H1 (cell line): ENCODE data around the gene XPO5. TPM values are rescaled to one million over a fixed set of nuclear protein-coding genes. Genes with fewer than 3 reads are reported as not detected.

Source experiments
- CTCF ChIA-PET: fragments of 300-600 bp; sonication (Branson Sonifier 250); formaldehyde crosslinking; loops from one replicate; lab custom pipeline; 2021; ENCODE audit not compliant: partially characterized antibody; lab: Charles Lee
- POLR2A ChIA-PET: fragments of 300-600 bp; sonication (Branson Sonifier 250); formaldehyde crosslinking; loops from one replicate; lab custom pipeline; 2021; ENCODE audit warnings: inconsistent platforms; ENCODE audit not compliant: partially characterized antibody; lab: Charles Lee
- DNase-seq, 2 experiments: peaks; one replicate each; pipeline versions ENCODE4 v3.0.0 to v3.0.0-alpha.2; 2010 to 2022; ENCODE audit warnings: low spot score in 2 of 2, low read depth in 1 of 2, mixed read lengths in 1 of 2
- FAIRE-seq: peaks from 2 replicates; lab custom pipeline; 2011; peaks lifted over from hg19 to GRCh38; lab: Jason Lieb, UNC
- H2AFZ ChIP-seq: 2 replicates; pipeline ENCODE4 v1.8.1; 2012; ENCODE audit warnings: low read length, inconsistent platforms
- H2AK5ac ChIP-seq: 2 replicates; pipeline ENCODE4 v1.6.1; 2013; ENCODE audit warnings: low read depth, low read length
- H2BK120ac ChIP-seq: replicated peaks from 2 replicates; pipeline ENCODE3; 2013; ENCODE audit warnings: low read depth, low read length, inconsistent platforms
- H2BK12ac ChIP-seq: 2 replicates; pipeline ENCODE4 v1.6.1; 2013; ENCODE audit warnings: low read depth, low read length
- H2BK15ac ChIP-seq: 2 replicates; pipeline ENCODE4 v1.6.1; 2013; ENCODE audit warnings: low read length
- H2BK20ac ChIP-seq: 2 replicates; pipeline ENCODE4 v1.6.1; 2013; ENCODE audit warnings: low read length
- H2BK5ac ChIP-seq: 2 replicates; pipeline ENCODE4 v1.6.1; 2013; ENCODE audit warnings: low read depth, low read length
- H3K14ac ChIP-seq: 2 replicates; pipeline ENCODE4 v1.6.1; 2013; ENCODE audit warnings: inconsistent platforms; ENCODE audit not compliant: insufficient read length
- H3K18ac ChIP-seq: 2 replicates; pipeline ENCODE4 v1.6.1; 2013; ENCODE audit warnings: low read length; ENCODE audit errors: extremely low read depth
- H3K23ac ChIP-seq: 2 replicates; pipeline ENCODE4 v1.6.1; 2013; ENCODE audit warnings: inconsistent platforms; ENCODE audit not compliant: insufficient read length
- H3K23me2 ChIP-seq: 2 replicates; pipeline ENCODE4 v1.6.1; 2013; ENCODE audit warnings: low read depth, low read length
- H3K27ac ChIP-seq: 2 replicates; pipeline ENCODE4 v1.6.1; 2011; ENCODE audit warnings: low read depth, low read length, inconsistent platforms
- H3K27me3 ChIP-seq, 4 experiments: replicated peaks in 1 of 4; 1 replicate in 1 of 4; 2 replicates in 3 of 4; pipeline versions ENCODE4 v1.6.1 to v1.8.1; 2011 to 2013; ENCODE audit warnings: low read length in 3 of 4, mild to moderate bottlenecking in 3 of 4, inconsistent platforms in 2 of 4, mixed read lengths in 2 of 4, moderate library complexity in 1 of 4; ENCODE audit not compliant: control insufficient read depth in 3 of 4, insufficient read depth in 3 of 4; ENCODE audit errors: extremely low read depth in 1 of 4
- H3K36me3 ChIP-seq, 4 experiments: 2 replicates each; pipeline versions ENCODE4 v1.6.1 to v1.8.1; 2011 to 2013; ENCODE audit warnings: mild to moderate bottlenecking in 4 of 4, low read length in 3 of 4, moderate library complexity in 2 of 4, control low read depth in 1 of 4, inconsistent platforms in 1 of 4; ENCODE audit not compliant: insufficient read depth in 4 of 4, control insufficient read depth in 2 of 4
- H3K4ac ChIP-seq: replicated peaks from 2 replicates; pipeline ENCODE3; 2013; ENCODE audit warnings: low read length, low read depth, mixed read lengths, inconsistent platforms; ENCODE audit not compliant: insufficient read length
- H3K4me1 ChIP-seq, 4 experiments: replicated peaks in 1 of 4; 1 replicate in 1 of 4; 2 replicates in 3 of 4; pipeline versions ENCODE4 v1.6.1 to v1.8.1; 2011 to 2013; ENCODE audit warnings: low read length in 3 of 4, inconsistent platforms in 2 of 4, mixed read lengths in 1 of 4; ENCODE audit not compliant: insufficient read depth in 4 of 4, control insufficient read depth in 3 of 4
- H3K4me2 ChIP-seq, 2 experiments: 2 replicates each; pipeline versions ENCODE4 v1.6.1 to v1.8.1; 2011 to 2013; ENCODE audit warnings: low read depth in 2 of 2, low read length in 2 of 2, control low read depth in 1 of 2, inconsistent platforms in 1 of 2, mild to moderate bottlenecking in 1 of 2; ENCODE audit not compliant: insufficient read depth in 1 of 2
- H3K4me3 ChIP-seq, 4 experiments: fragments of 200-600, 300-600 bp in 1 of 4; sonication (generic), shearing (Covaris generic), sonication (Bioruptor Twin) in 1 of 4; 2 replicates each; pipeline versions ENCODE4 v1.5.1 to v1.8.1; 2011 to 2016; ENCODE audit warnings: low read length in 4 of 4, low read depth in 3 of 4, control low read depth in 2 of 4, inconsistent platforms in 2 of 4, mild to moderate bottlenecking in 2 of 4, mixed read lengths in 1 of 4, moderate library complexity in 1 of 4; ENCODE audit not compliant: insufficient read depth in 2 of 4; ENCODE audit errors: extremely low read depth in 1 of 4
- H3K56ac ChIP-seq: replicated peaks from 2 replicates; pipeline ENCODE3; 2013; ENCODE audit warnings: low read depth, mild to moderate bottlenecking, mixed read lengths, low read length, inconsistent platforms; ENCODE audit not compliant: insufficient read length
- H3K79me1 ChIP-seq: 2 replicates; pipeline ENCODE4 v1.6.1; 2013; ENCODE audit warnings: low read depth, low read length, control low read depth
- H3K79me2 ChIP-seq, 2 experiments: 2 replicates each; pipeline versions ENCODE4 v1.6.1 to v1.8.1; 2012 to 2013; ENCODE audit warnings: low read length in 2 of 2, mild to moderate bottlenecking in 2 of 2, inconsistent platforms in 1 of 2; ENCODE audit not compliant: insufficient read depth in 2 of 2, control insufficient read depth in 1 of 2
- H3K9ac ChIP-seq, 4 experiments: replicated peaks in 1 of 4; 1 replicate in 1 of 4; 2 replicates in 3 of 4; pipeline versions ENCODE4 v1.6.1 to v1.8.1; 2011 to 2013; ENCODE audit warnings: low read depth in 3 of 4, low read length in 3 of 4, control low read depth in 2 of 4, mild to moderate bottlenecking in 2 of 4, moderate library complexity in 2 of 4, inconsistent platforms in 1 of 4; ENCODE audit errors: extremely low read depth in 1 of 4
- H3K9me3 ChIP-seq, 2 experiments: 2 replicates each; pipeline versions ENCODE4 v1.6.1 to v1.8.1; 2012 to 2013; ENCODE audit warnings: mild to moderate bottlenecking in 2 of 2, moderate library complexity in 2 of 2, control low read depth in 1 of 2, inconsistent platforms in 1 of 2, low read depth in 1 of 2, low read length in 1 of 2, mixed read lengths in 1 of 2; ENCODE audit not compliant: insufficient read depth in 2 of 2
- H4K20me1 ChIP-seq, 2 experiments: replicated peaks in 1 of 2; 2 replicates each; pipeline versions ENCODE3 to v1.8.1; 2011 to 2013; ENCODE audit warnings: inconsistent platforms in 2 of 2, low read length in 2 of 2, mild to moderate bottlenecking in 1 of 2; ENCODE audit not compliant: insufficient read depth in 2 of 2, control insufficient read depth in 1 of 2
- H4K5ac ChIP-seq: 2 replicates; pipeline ENCODE4 v1.6.1; 2013; ENCODE audit warnings: low read length, low read depth, mixed read lengths, inconsistent platforms; ENCODE audit not compliant: insufficient read length
- H4K8ac ChIP-seq: 2 replicates; pipeline ENCODE4 v1.8.0; 2013; ENCODE audit warnings: mild to moderate bottlenecking, moderate library complexity, low read length, inconsistent platforms; ENCODE audit not compliant: insufficient read depth; ENCODE audit errors: extremely low read depth
- H4K91ac ChIP-seq: replicated peaks from 2 replicates; pipeline ENCODE3; 2013; ENCODE audit warnings: low read length, mixed read lengths, inconsistent platforms; ENCODE audit not compliant: insufficient read length
- BACH1 ChIP-seq: IDR thresholded peaks from 2 replicates; pipeline ENCODE4 v1.6.1; 2012; ENCODE audit warnings: low read length, improper control_type of control experiment
- EGR1 ChIP-seq: IDR thresholded peaks from 2 replicates; pipeline ENCODE4 v1.6.1; 2011; ENCODE audit warnings: low read depth, low read length, borderline replicate concordance
- GABPA ChIP-seq: IDR thresholded peaks from 2 replicates; pipeline ENCODE4 v1.6.1; 2011; ENCODE audit warnings: mild to moderate bottlenecking, low read length, moderate library complexity, borderline replicate concordance; ENCODE audit not compliant: insufficient read depth
- JUND ChIP-seq: IDR thresholded peaks from 2 replicates; pipeline ENCODE4 v1.6.1; 2011; ENCODE audit warnings: mild to moderate bottlenecking, improper control_type of control experiment, low read length
- RAD21 ChIP-seq, 2 experiments: IDR thresholded peaks in 1 of 2; conservative IDR thresholded peaks in 1 of 2; 2 replicates each; pipeline ENCODE4 v1.6.1; 2011; ENCODE audit warnings: low read depth in 2 of 2, low read length in 2 of 2, improper control_type of control experiment in 1 of 2, inconsistent platforms in 1 of 2, mild to moderate bottlenecking in 1 of 2, moderate library complexity in 1 of 2
- TEAD4 ChIP-seq: IDR thresholded peaks from 2 replicates; pipeline ENCODE4 v1.6.1; 2012; ENCODE audit warnings: low read depth, low read length, inconsistent platforms, mixed read lengths
- WGBS, 2 experiments: shearing (Covaris generic) in 1 of 2; methylation state at CpG; one replicate each; pipeline versions ENCODE4 v1.1.6 to v1.1.7; 2013 to 2015; ENCODE audit warnings: low lambda C conversion rate in 2 of 2, mixed read lengths in 2 of 2, inconsistent platforms in 1 of 2, low coverage in 1 of 2, missing lambda C conversion rate in 1 of 2; ENCODE audit not compliant: insufficient replicate concordance in 2 of 2, insufficient coverage in 1 of 2, insufficient read length in 1 of 2; ENCODE audit errors: extremely low coverage in 1 of 2, missing lambda C conversion rate in 1 of 2; 5-methylcytosine and 5-hydroxymethylcytosine counted together
- polyA plus RNA-seq, 7 experiments: library from polyadenylated mRNA; depleted of rRNA in 3 of 7; stranded (reverse) in 5 of 7; unstranded in 2 of 7; fragments of >200 nt in 5 of 7; fragments of 200-250 nt in 2 of 7; gene quantifications; 1 replicate in 5 of 7; 2 replicates in 1 of 7; 4 replicates in 1 of 7; pipeline versions ENCODE4 v1.2.1 to v1.2.3, GENCODE V29; 2011 to 2013; ENCODE audit warnings: missing spikeins in 2 of 7, mixed read lengths in 2 of 7
- total RNA-seq: library from RNA; stranded (reverse); fragmentation: NEBNext Ultra II Directional; extraction: Animal tissue kit (Norgen Biotek cat#: 25700); gene quantifications from 2 replicates; pipeline ENCODE4 v1.2.1, GENCODE V29; 2021
- TF ChIP-seq, protein P1 (sequence below): IDR thresholded peaks from 2 replicates; pipeline ENCODE4 v1.6.1; 2012; ENCODE audit warnings: inconsistent platforms

The XPO5 gene
- total and polyA plus RNA-seq, 2 of the 8 experiments (the other 6 are each of a cell fraction or from before 2014, with no cell fraction given) = 80.6 to 95.7 TPM

DNA sequence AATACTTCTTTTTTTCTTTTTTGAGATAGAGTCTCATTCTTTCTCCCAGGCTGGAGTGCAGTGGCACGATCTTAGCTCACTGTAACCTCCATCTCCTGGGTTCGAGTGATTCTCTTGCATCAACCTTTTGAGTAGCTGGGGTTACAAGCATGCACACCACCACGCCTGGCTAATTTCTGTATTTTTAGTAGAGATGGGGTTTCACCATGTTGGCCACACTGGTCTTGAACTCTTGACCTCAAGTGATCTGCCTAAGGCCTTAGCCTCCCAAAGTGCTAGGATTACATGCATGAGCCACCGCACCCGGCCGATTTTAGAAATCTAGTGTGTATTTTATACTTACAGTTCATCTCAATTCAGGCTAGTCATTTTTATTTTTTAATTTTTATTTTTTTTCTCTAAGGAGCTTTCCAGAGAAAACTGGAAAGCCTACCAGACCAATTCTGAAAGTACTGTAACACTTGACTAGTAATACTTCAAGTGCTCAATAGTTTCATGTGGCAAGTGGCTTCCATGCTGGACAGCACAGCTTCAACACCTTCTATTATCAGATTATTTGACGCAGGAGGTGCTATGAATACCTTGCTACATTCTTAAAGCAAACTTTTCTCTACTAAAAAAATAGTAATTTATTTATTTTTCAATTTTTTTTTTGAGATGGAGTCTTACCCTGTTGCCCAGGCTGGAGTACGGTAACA, 33.9 kb downstream of the XPO5 start:
- H2BK5ac ChIP-seq = no peak overlapping the region
- no peak overlapping the region for H3K14ac ChIP-seq
- H2BK20ac ChIP-seq = no peak overlapping the region
- no peaks in the 10 kb centered on the region for H3K4me1 ChIP-seq
- H2AFZ ChIP-seq = no peak overlapping the region
- no peak for TF ChIP-seq RAD21 (IDR thresholded peaks at IDR 0.05 in 1 of 2, conservative IDR thresholded peaks at IDR 0.05 in 1 of 2; ENCODE audit: low read depth in 2 of 2, low read length in 2 of 2)
- no peak for TF ChIP-seq EGR1
- TF ChIP-seq GABPA = no peak
- no peak for TF ChIP-seq JUND
- TF ChIP-seq, protein P1, sequence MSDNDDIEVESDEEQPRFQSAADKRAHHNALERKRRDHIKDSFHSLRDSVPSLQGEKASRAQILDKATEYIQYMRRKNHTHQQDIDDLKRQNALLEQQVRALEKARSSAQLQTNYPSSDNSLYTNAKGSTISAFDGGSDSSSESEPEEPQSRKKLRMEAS = no peak
- no peak for TF ChIP-seq BACH1
- TF ChIP-seq TEAD4 = no peak
- TF ChIP-seq, all 59 proteins: peak for 0
- Histone ChIP-seq H3K4me2 (no peak overlapping the region), H3K23ac (no peak overlapping the region), H4K20me1 (peaks cover 0 to 5% of the 10 kb centered on the region in 2 experiments), H3K79me2 (no peaks in the 10 kb centered on the region), H3K18ac (no peak overlapping the region), H3K23me2 (no peaks in the 10 kb centered on the region), H2AK5ac (no peak overlapping the region), H4K91ac (no peak overlapping the region), H3K4ac (no peak overlapping the region), H3K27me3 (no peaks in the 10 kb centered on the region; a peak in 1 of 7 replicates), H3K9ac (no peak overlapping the region), H3K4me3 (no peak overlapping the region), H2BK120ac (no peak overlapping the region), H3K79me1 (no peaks in the 10 kb centered on the region), H3K36me3 (peaks cover 15 to 76% (median 50%) of the 10 kb centered on the region in 4 experiments), H3K9me3 (no peaks in the 10 kb centered on the region), H2BK15ac (no peak overlapping the region), H3K56ac (no peak overlapping the region), H3K27ac (no peak overlapping the region), H4K8ac (no peak overlapping the region), H4K5ac (no peak overlapping the region), H2BK12ac (no peak overlapping the region)
- FAIRE-seq (no peak), DNase-seq (no peak)
- ChIA-PET CTCF (interaction anchor here (0.7 kb wide), 1 partner anchor 171 kb away, joined by 4 read pairs; no protein-coding TSS in a partner anchor), POLR2A (interaction anchor here (1.7 kb wide), 1 partner anchor 9 kb away, joined by 12 read pairs; no protein-coding TSS in a partner anchor)
- WGBS, 2 experiments = 91% methylated on average over 8 of the region's 8 CpGs; no CpG with 5 or more reads in 1 of the 2 experiments
